GM19467 (cell line): Measurements from ENCODE around the gene LINGO3.

Experiments
- ATAC-seq: cut with Tn5 transposase; IDR thresholded peaks from one replicate; pipeline ENCODE4 v1.9.1; 2021; ENCODE audit warnings: mild to moderate bottlenecking, moderate library complexity; ENCODE audit not compliant: unreplicated experiment

Gene LINGO3

GRCh38 chr19:2306281-2306806 is 1.6 kb downstream of the LINGO3 start:
- no peak for ATAC-seq

- no peak for ATAC-seq
Measured at GRCh38 chr19:2305452-2306280, 2.3 kb downstream of the LINGO3 start.

GRCh38 chr19:2303211-2303798 is 4.6 kb downstream of the LINGO3 start:
- no peak for ATAC-seq

- no peak for ATAC-seq
Measured at GRCh38 chr19:2302319-2303210, 5.4 kb downstream of the LINGO3 start.

GRCh38 chr19:2300533-2300932 is 7.4 kb downstream of the LINGO3 start:
- no peak for ATAC-seq

GRCh38 chr19:2296141-2296540 is 11.8 kb downstream of the LINGO3 start:
- ATAC-seq, result no peak

GRCh38 chr19:2294687-2295335 is 13.1 kb downstream of the LINGO3 start:
- no peak for ATAC-seq

- ATAC-seq, result no peak
Measured at GRCh38 chr19:2291185-2291751, 16.7 kb downstream of the LINGO3 start.

- no peak for ATAC-seq
Measured at GRCh38 chr19:2290441-2291184, 17.3 kb downstream of the LINGO3 start.

- no peak for ATAC-seq
Measured at GRCh38 chr19:2289714-2290435, 18.1 kb downstream of the LINGO3 start.

GRCh38 chr19:2288818-2289713 is 18.9 kb downstream of the LINGO3 start:
- ATAC-seq, result no peak

- ATAC-seq, result no peak
Measured at GRCh38 chr19:2288338-2288817, 19.6 kb downstream of the LINGO3 start.

GRCh38 chr19:2287585-2288337 is 20.2 kb downstream of the LINGO3 start:
- ATAC-seq, result no peak

GRCh38 chr19:2286402-2287140 is 21.4 kb downstream of the LINGO3 start:
- no peak for ATAC-seq

- no peak for ATAC-seq
Measured at GRCh38 chr19:2283835-2284507, 24.0 kb downstream of the LINGO3 start.

GRCh38 chr19:2282862-2283237 is 25.1 kb downstream of the LINGO3 start:
- ATAC-seq, result no peak
